Endothelial cell (in vitro differentiated cells): ENCODE data around the gene EHBP1. TPM values are rescaled to one million over a fixed set of nuclear protein-coding genes. Genes with fewer than 3 reads are reported as not detected.

Source experiments
- DNase-seq: peaks from one replicate; pipeline ENCODE4 v3.0.0; 2021; ENCODE audit warnings: low spot score
- H3K27ac Mint-ChIP-seq: one replicate; pipeline ENCODE4 v1.8.0; 2021; ENCODE audit warnings: mixed read lengths, inconsistent platforms; ENCODE audit not compliant: unreplicated experiment
- H3K27me3 Mint-ChIP-seq: one replicate; pipeline ENCODE4 v1.8.0; 2021; ENCODE audit warnings: mild to moderate bottlenecking, moderate library complexity, mixed read lengths, inconsistent platforms; ENCODE audit not compliant: unreplicated experiment
- H3K36me3 Mint-ChIP-seq: one replicate; pipeline ENCODE4 v1.8.0; 2021; ENCODE audit warnings: mild to moderate bottlenecking, low read depth, mixed read lengths, inconsistent platforms; ENCODE audit not compliant: unreplicated experiment
- H3K4me1 Mint-ChIP-seq: one replicate; pipeline ENCODE4 v1.8.0; 2021; ENCODE audit warnings: mild to moderate bottlenecking, mixed read lengths, inconsistent platforms; ENCODE audit not compliant: unreplicated experiment
- H3K4me3 Mint-ChIP-seq: one replicate; pipeline ENCODE4 v1.8.0; 2021; ENCODE audit warnings: mild to moderate bottlenecking, mixed read lengths, inconsistent platforms; ENCODE audit not compliant: unreplicated experiment
- H3K9me3 Mint-ChIP-seq: one replicate; pipeline ENCODE4 v1.8.0; 2021; ENCODE audit warnings: mixed read lengths, inconsistent platforms; ENCODE audit not compliant: unreplicated experiment
- total RNA-seq: library from RNA; stranded (reverse); fragmentation: NEBNext Ultra II Directional; extraction: Animal tissue kit (Norgen Biotek cat#: 25700); gene quantifications from one replicate; pipeline ENCODE4 v1.2.1, GENCODE V29; 2021; ENCODE audit not compliant: unreplicated experiment
- TF ChIP-seq, protein P1 (sequence below): fragments of 200-600 bp; sonication (generic); IDR thresholded peaks from one replicate; pipeline ENCODE4 v1.5.0; 2021; ENCODE audit warnings: antibody characterized with exemption; ENCODE audit not compliant: unreplicated experiment

Gene EHBP1
- total RNA-seq, 1 donor from 2014 or later: 54.4 TPM

DNA sequence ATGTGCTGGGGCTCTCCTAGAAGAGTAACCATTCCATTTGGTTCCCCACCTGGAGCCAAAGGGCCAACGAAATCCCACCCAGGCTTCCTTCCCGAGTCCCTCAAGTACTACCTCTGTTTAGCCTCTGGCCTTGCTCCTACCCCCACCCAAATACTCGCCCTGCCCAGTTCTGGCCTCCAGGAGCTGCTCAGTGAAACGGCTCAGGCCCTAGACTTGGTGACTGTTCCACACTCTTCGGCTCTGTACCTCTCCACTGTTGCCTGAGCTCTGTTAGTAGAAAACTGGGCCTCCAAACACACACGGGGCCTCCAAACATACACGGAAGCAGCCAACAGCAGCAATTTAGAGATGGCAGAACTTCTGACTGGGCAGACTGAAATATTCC, 349.3 kb downstream of the EHBP1 start:
- H3K4me1 Mint-ChIP-seq: peaks cover 46% of the 10 kb centered on the region
- H3K27ac Mint-ChIP-seq: no peak overlapping the region
- no peaks in the 10 kb centered on the region for H3K9me3 Mint-ChIP-seq
- DNase-seq: no peak
- TF ChIP-seq, protein P1, sequence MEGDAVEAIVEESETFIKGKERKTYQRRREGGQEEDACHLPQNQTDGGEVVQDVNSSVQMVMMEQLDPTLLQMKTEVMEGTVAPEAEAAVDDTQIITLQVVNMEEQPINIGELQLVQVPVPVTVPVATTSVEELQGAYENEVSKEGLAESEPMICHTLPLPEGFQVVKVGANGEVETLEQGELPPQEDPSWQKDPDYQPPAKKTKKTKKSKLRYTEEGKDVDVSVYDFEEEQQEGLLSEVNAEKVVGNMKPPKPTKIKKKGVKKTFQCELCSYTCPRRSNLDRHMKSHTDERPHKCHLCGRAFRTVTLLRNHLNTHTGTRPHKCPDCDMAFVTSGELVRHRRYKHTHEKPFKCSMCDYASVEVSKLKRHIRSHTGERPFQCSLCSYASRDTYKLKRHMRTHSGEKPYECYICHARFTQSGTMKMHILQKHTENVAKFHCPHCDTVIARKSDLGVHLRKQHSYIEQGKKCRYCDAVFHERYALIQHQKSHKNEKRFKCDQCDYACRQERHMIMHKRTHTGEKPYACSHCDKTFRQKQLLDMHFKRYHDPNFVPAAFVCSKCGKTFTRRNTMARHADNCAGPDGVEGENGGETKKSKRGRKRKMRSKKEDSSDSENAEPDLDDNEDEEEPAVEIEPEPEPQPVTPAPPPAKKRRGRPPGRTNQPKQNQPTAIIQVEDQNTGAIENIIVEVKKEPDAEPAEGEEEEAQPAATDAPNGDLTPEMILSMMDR: no peak
- peak overlapping the region; percentile 47 for H3K4me3 Mint-ChIP-seq
- peaks cover 12% of the 10 kb centered on the region for H3K36me3 Mint-ChIP-seq
- H3K27me3 Mint-ChIP-seq: peaks cover 61% of the 10 kb centered on the region

DNA sequence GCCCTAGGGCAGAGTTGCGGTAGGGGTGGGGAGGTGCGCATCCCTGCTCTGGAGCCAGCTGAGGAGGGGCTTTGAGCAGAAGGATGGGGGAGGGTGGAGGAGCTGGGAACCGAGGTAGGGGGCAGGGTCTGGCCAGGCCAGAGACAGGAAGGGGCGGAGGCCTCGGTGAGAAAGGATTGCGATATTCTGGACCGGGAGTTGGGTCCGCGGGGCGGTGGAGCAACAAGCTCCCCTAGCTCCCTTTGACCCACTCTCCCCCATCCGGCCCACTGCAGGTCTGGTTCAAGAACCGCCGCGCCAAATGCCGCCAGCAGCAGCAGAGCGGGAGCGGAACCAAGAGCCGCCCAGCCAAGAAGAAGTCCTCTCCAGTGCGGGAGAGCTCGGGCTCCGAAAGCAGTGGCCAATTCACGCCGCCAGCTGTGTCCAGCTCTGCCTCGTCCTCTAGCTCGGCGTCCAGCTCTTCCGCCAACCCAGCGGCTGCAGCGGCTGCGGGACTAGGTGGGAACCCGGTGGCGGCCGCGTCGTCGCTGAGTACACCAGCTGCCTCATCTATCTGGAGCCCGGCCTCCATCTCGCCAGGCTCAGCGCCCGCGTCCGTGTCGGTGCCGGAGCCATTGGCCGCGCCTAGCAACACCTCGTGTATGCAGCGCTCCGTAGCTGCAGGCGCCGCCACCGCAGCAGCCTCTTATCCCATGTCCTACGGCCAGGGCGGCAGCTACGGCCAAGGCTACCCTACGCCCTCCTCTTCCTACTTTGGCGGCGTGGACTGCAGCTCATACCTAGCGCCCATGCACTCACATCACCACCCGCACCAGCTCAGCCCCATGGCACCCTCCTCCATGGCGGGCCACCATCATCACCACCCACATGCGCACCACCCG, 350.0 kb downstream of the EHBP1 start:
- Mint-ChIP-seq H3K4me1 (peaks cover 48% of the 10 kb centered on the region), H3K36me3 (peaks cover 17% of the 10 kb centered on the region), H3K4me3 (peak overlapping the region; percentile 86), H3K27me3 (peaks cover 65% of the 10 kb centered on the region), H3K27ac (no peak overlapping the region), H3K9me3 (no peaks in the 10 kb centered on the region)
- DNase-seq: peak; percentile 31
- TF ChIP-seq, protein P1: no peak

DNA sequence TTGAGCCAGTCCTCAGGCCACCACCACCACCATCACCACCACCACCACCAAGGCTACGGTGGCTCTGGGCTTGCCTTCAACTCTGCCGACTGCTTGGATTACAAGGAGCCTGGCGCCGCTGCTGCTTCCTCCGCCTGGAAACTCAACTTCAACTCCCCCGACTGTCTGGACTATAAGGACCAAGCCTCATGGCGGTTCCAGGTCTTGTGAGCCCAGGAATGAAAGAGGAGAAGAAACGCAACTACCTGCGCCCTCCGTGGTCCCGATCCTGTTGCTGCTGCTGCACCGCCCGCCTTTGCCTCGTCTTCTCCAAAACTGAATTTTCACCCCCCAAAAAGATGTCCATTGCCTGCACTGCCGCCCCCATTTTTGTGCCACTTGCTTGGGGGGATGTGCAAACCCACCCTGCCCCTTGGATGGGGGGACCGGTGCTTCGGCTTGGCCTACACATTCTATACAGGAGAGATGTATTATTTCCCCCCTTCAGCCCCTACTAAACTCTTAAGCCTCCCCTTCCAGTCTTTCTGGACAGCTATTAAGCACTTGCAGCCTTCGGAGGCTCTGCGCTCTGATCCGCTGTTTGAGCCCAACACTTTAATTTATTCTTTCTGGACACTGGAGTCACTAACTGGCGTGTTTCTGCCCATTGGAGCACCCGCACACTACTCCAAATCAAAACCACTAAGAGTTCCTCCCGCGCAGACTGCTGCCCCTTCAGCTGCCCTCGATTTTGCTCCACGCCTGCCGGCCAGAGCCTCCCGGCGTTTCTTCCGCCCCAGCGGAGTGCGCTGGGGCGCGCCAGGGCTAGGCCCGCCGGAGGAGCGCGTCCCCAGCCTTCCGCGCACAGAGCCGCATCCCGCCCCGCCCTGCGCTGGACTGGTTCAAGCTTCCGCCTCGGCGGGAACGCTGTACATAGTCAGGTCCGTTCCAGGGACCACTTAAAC, 350.9 kb downstream of the EHBP1 start:
- H3K9me3 Mint-ChIP-seq: no peaks in the 10 kb centered on the region
- DNase-seq: peak; percentile 65
- H3K27me3 Mint-ChIP-seq: peaks cover 62% of the 10 kb centered on the region
- TF ChIP-seq, protein P1: no peak
- peak overlapping the region; percentile 72 for H3K27ac Mint-ChIP-seq
- H3K4me1 Mint-ChIP-seq: peaks cover 45% of the 10 kb centered on the region
- peaks cover 17% of the 10 kb centered on the region for H3K36me3 Mint-ChIP-seq
- peak overlapping the region; percentile 86 for H3K4me3 Mint-ChIP-seq

DNA sequence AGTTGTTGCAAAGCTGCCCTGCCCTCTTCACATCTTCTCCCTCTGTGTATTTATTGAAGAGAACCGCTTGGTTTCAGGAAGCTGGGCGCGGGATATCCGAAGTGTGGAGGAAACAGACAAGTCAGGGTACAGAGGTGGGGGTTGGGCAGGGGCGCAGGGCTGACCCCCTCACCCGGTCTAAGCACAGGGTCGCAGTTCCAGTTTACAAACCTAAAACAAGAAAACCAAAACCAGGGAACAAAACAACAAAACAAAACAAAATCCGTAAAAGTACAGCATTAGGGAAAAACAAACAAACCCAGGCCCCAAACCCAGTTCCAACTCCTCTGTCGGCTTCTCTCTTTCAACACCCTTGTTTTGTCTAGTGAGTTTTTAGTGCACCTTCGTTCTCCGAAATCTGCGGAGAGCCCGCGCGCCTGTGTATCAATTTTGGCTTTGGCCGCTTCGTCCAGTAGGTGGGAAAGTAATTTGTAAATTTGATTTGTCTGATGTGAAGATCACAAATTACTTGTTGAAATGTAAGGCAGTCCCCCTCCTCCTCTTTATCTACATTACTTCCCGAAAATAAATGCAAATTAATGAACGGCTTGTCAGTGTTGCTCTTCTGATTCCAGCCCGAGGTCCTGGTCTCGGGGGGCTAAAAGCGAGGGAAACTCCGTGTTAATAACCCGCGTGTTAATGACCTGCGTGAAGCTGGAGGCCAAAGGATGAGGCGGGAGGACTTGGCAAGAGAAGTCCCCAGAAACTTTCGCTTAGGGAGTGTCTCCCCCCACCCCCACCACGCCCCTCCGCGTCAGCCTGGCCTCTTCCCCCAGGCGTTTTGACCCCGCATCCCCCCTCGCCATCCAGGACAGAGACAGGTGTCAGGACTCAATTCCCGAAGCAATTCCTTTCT, 352.0 kb downstream of the EHBP1 start:
- DNase-seq: peak; percentile 12
- H3K4me3 Mint-ChIP-seq: peak overlapping the region; percentile 76
- H3K9me3 Mint-ChIP-seq: no peaks in the 10 kb centered on the region
- H3K36me3 Mint-ChIP-seq: peaks cover 17% of the 10 kb centered on the region
- peak overlapping the region; percentile 68 for H3K27ac Mint-ChIP-seq
- peaks cover 55% of the 10 kb centered on the region for H3K27me3 Mint-ChIP-seq
- TF ChIP-seq, protein P1: no peak
- H3K4me1 Mint-ChIP-seq: peaks cover 45% of the 10 kb centered on the region
